Activated B cell treated with CpG ODN at 0.5 μM for 24 hours (primary cell): ENCODE results near the gene GATAD2B. TPM values are rescaled to one million over a fixed set of nuclear protein-coding genes. Genes with fewer than 3 reads are reported as not detected.
A peak's percentile ranks its signal among the peaks of the same experiment; 100 is the strongest.

Experiments used
- ATAC-seq: fragments of 200-7000 bp; cut with Tn5 transposase; one replicate; pipeline ENCODE4 v1.10.0; 2021; ENCODE audit warnings: low read depth, mild to moderate bottlenecking, moderate library complexity
- CTCF ChIA-PET: fragments of 350-600 bp; sonication (Branson Sonifier 250); formaldehyde crosslinking; loops from one replicate; lab custom pipeline; 2021; ENCODE audit warnings: antibody characterized with exemption; lab: Charles Lee
- POLR2A ChIA-PET: fragments of 350-600 bp; sonication (Branson Sonifier 250); formaldehyde crosslinking; loops from one replicate; lab custom pipeline; 2021; ENCODE audit warnings: antibody characterized with exemption; lab: Charles Lee
- DNase-seq: peaks from one replicate; pipeline ENCODE4 v3.0.0; 2022
- H3K27ac Mint-ChIP-seq: one replicate; pipeline ENCODE4 v1.8.0; 2020; ENCODE audit warnings: mixed read lengths
- H3K27me3 Mint-ChIP-seq: one replicate; pipeline ENCODE4 v1.8.0; 2021; ENCODE audit warnings: mixed read lengths
- H3K36me3 Mint-ChIP-seq: one replicate; pipeline ENCODE4 v1.8.0; 2021; ENCODE audit warnings: low read depth, mixed read lengths
- H3K4me1 Mint-ChIP-seq: one replicate; pipeline ENCODE4 v1.8.0; 2021; ENCODE audit warnings: mixed read lengths
- H3K4me3 Mint-ChIP-seq: one replicate; pipeline ENCODE4 v1.8.0; 2020; ENCODE audit warnings: mild to moderate bottlenecking, mixed read lengths
- H3K9me3 Mint-ChIP-seq: one replicate; pipeline ENCODE4 v1.8.0; 2020; ENCODE audit warnings: mixed read lengths
- intact Hi-C: fragments of 100-400 bp; cut with micrococcal nuclease; formaldehyde crosslinking; loops from one replicate; pipeline ENCODE4 v1.15.1; 2024
- total RNA-seq: library from RNA; stranded (reverse); gene quantifications from 2 replicates; pipeline ENCODE4 v1.2.3, GENCODE V29; 2022
- TF ChIP-seq, protein P1 (sequence below): fragments of 200-600 bp; IDR thresholded peaks from one replicate; pipeline ENCODE4 v1.8.0; 2022; ENCODE audit warnings: antibody characterized with exemption, mild to moderate bottlenecking

Gene GATAD2B
- total RNA-seq, 1 donor from 2014 or later, result 86.3 TPM

DNA sequence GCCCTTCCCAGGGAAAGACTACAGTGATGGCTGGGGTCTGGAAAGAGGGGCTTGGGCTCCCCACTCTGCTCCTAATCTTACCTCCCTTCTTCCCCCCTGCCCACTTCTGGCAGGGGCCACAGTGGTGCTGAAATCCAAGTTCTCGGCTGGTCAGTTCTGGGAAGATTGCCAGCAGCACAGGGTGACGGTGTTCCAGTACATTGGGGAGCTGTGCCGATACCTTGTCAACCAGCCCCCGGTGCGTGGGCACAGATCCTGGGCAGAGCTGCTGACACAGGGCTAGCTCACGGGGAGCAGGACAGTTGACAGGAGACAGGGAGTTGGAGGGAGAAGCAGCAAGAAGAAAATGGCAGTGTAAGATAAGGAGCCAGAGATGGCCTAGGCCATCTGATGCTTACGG, 145.1 kb downstream of the GATAD2B start:
- DNase-seq, result no peak
- ATAC-seq, result no peak
- intact Hi-C loops, result loop anchor here (10.0 kb wide), 1 partner anchor 263 kb away; no protein-coding TSS in a partner anchor
- Mint-ChIP-seq H3K27me3 (no peaks in the 10 kb centered on the region), H3K4me1 (peaks cover 24% of the 10 kb centered on the region), H3K4me3 (no peak overlapping the region), H3K9me3 (no peaks in the 10 kb centered on the region), H3K36me3 (peaks cover 13% of the 10 kb centered on the region), H3K27ac (no peak overlapping the region)
- POLR2A ChIA-PET, result no interaction called here
- CTCF ChIA-PET, result no interaction called here
- TF ChIP-seq, protein P1, sequence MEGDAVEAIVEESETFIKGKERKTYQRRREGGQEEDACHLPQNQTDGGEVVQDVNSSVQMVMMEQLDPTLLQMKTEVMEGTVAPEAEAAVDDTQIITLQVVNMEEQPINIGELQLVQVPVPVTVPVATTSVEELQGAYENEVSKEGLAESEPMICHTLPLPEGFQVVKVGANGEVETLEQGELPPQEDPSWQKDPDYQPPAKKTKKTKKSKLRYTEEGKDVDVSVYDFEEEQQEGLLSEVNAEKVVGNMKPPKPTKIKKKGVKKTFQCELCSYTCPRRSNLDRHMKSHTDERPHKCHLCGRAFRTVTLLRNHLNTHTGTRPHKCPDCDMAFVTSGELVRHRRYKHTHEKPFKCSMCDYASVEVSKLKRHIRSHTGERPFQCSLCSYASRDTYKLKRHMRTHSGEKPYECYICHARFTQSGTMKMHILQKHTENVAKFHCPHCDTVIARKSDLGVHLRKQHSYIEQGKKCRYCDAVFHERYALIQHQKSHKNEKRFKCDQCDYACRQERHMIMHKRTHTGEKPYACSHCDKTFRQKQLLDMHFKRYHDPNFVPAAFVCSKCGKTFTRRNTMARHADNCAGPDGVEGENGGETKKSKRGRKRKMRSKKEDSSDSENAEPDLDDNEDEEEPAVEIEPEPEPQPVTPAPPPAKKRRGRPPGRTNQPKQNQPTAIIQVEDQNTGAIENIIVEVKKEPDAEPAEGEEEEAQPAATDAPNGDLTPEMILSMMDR, result no peak

DNA sequence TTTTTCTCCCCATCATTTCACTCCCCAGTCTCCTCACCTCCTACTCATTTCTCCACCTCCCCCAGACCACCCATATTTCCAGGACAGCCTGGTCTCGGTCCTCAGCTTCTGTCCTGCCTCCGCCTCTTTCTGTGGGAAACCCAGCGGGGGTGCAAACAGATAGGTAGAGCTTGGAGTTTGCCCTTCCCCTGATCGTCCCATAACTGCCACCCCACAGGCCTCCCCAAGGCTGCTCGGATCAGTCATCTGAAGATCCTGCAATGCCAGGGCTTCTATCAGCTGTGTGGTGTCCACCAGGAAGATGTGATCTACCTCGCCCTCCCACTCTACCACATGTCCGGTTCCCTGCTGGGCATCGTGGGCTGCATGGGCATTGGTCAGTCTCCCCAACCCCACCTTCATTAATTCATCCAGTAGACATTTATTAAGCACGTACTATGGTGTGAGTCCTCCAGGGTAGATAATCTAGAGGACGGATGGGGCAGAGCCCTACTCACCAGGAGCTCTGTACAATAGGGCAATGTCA, 145.9 kb downstream of the GATAD2B start:
- DNase-seq (no peak), ATAC-seq (no peak)
- ChIA-PET CTCF (interaction anchor here (1.5 to 2.0 kb wide), 2 partner anchors 15 to 144 kb away, joined by 3 to 5 read pairs; no protein-coding TSS in a partner anchor), POLR2A (interaction anchor here (1.7 to 3.4 kb wide), 5 partner anchors 48 to 403 kb away, joined by 3 to 13 read pairs (median 8); partner anchors contain the start of genes CRTC2 and RPS27)
- Mint-ChIP-seq H3K9me3 (no peaks in the 10 kb centered on the region), H3K27me3 (no peaks in the 10 kb centered on the region), H3K4me3 (peak overlapping the region; percentile 47), H3K27ac (no peak overlapping the region), H3K36me3 (peaks cover 19% of the 10 kb centered on the region), H3K4me1 (peaks cover 24% of the 10 kb centered on the region)
- intact Hi-C loops, result loop anchor here (10.0 kb wide), 1 partner anchor 262 kb away; no protein-coding TSS in a partner anchor
- TF ChIP-seq, protein P1, result no peak

DNA sequence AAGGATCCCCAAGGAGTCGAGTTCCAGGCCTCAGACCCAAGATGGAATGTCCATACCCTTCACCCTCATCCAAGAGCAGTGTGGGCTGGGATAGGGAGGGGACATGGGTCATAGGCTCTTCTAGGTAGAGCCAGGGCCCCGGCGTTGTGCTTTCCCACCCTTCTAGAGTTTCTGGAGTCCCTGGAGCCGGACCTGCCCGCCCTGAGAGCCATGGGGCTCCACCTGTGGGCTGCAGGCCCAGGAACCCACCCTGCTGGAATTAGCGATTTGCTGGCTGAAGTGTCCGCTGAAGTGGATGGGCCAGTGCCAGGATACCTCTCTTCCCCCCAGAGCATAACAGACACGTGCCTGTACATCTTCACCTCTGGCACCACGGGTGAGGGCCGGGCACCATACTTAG, 146.4 kb downstream of the GATAD2B start:
- H3K27ac Mint-ChIP-seq, result no peak overlapping the region
- H3K9me3 Mint-ChIP-seq, result no peaks in the 10 kb centered on the region
- POLR2A ChIA-PET, result interaction anchor here (1.0 to 3.4 kb wide), 9 partner anchors 13 to 404 kb away, joined by 3 to 13 read pairs (median 7); partner anchors contain the start of genes CHTOP, CRTC2 and RPS27
- intact Hi-C loops, result loop anchor here (10.0 kb wide), 1 partner anchor 262 kb away; no protein-coding TSS in a partner anchor
- TF ChIP-seq, protein P1, result no peak
- CTCF ChIA-PET, result interaction anchor here (1.1 to 2.0 kb wide), 3 partner anchors 15 to 145 kb away, joined by 3 to 5 read pairs (median 3); no protein-coding TSS in a partner anchor
- H3K27me3 Mint-ChIP-seq, result no peaks in the 10 kb centered on the region
- peaks cover 24% of the 10 kb centered on the region for H3K4me1 Mint-ChIP-seq
- peak overlapping the region; percentile 86 for H3K4me3 Mint-ChIP-seq
- DNase-seq (no peak), ATAC-seq (no peak)
- peaks cover 19% of the 10 kb centered on the region for H3K36me3 Mint-ChIP-seq

DNA sequence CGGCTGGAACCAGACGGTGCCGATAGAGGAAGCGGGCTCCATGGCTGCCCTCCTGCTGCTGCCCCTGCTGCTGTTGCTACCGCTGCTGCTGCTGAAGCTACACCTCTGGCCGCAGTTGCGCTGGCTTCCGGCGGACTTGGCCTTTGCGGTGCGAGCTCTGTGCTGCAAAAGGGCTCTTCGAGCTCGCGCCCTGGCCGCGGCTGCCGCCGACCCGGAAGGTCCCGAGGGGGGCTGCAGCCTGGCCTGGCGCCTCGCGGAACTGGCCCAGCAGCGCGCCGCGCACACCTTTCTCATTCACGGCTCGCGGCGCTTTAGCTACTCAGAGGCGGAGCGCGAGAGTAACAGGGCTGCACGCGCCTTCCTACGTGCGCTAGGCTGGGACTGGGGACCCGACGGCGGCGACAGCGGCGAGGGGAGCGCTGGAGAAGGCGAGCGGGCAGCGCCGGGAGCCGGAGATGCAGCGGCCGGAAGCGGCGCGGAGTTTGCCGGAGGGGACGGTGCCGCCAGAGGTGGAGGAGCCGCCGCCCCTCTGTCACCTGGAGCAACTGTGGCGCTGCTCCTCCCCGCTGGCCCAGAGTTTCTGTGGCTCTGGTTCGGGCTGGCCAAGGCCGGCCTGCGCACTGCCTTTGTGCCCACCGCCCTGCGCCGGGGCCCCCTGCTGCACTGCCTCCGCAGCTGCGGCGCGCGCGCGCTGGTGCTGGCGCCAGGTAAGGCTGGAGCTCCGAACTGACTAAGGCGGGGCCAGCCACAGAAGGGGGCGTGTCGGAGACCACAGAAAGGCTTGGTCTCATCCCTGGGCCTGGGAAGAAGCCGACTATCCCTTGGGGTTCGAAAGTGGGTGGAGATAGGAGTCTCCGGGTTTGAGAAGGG, 147.1 kb downstream of the GATAD2B start:
- DNase-seq, result peak; percentile 50
- ChIA-PET CTCF (interaction anchor here (0.8 to 2.0 kb wide), 5 partner anchors 12 to 209 kb away, joined by 3 to 5 read pairs (median 3); no protein-coding TSS in a partner anchor), POLR2A (interaction anchor here (0.7 to 3.4 kb wide), 17 partner anchors 8 to 405 kb away, joined by 3 to 13 read pairs (median 6); partner anchors contain the start of genes CHTOP, CRTC2, DENND4B and INTS3)
- ATAC-seq, result peak; percentile 71
- TF ChIP-seq, protein P1, result no peak
- Mint-ChIP-seq H3K4me3 (peak overlapping the region; percentile 86), H3K27ac (peak overlapping the region; percentile 75), H3K36me3 (peaks cover 20% of the 10 kb centered on the region), H3K9me3 (no peaks in the 10 kb centered on the region), H3K27me3 (no peaks in the 10 kb centered on the region), H3K4me1 (peaks cover 31% of the 10 kb centered on the region)
- intact Hi-C loops, result loop anchor here (1.0 to 10.0 kb wide), 3 partner anchors 8 to 261 kb away; no protein-coding TSS in a partner anchor
